Astrocyte (in vitro differentiated cells and primary cell): ENCODE results near the gene DCUN1D2. TPM values are rescaled to one million over a fixed set of nuclear protein-coding genes. Genes with fewer than 3 reads are reported as not detected.

Experiments used
- DNase-seq: peaks from one replicate; pipeline ENCODE4 v3.0.0-alpha.2; 2010; ENCODE audit warnings: low read depth
- FAIRE-seq: peaks from 2 replicates; lab custom pipeline; 2011; peaks lifted over from hg19 to GRCh38; lab: Jason Lieb, UNC
- H2AFZ ChIP-seq: 2 replicates; pipeline ENCODE4 v1.6.0; 2012; ENCODE audit warnings: low read depth, low read length, inconsistent platforms
- H3K27ac ChIP-seq: 2 replicates; pipeline ENCODE4 v1.5.1; 2011; ENCODE audit warnings: low read depth, low read length, inconsistent platforms
- H3K27me3 ChIP-seq: 2 replicates; pipeline ENCODE4 v1.6.0; 2011; ENCODE audit warnings: low read length, inconsistent platforms; ENCODE audit not compliant: insufficient read depth
- H3K36me3 ChIP-seq: 2 replicates; pipeline ENCODE4 v1.5.1; 2011; ENCODE audit warnings: low read length, inconsistent platforms; ENCODE audit not compliant: insufficient read depth
- H3K4me1 ChIP-seq: 2 replicates; pipeline ENCODE4 v1.5.1; 2011; ENCODE audit warnings: low read length, inconsistent platforms; ENCODE audit not compliant: insufficient read depth
- H3K4me2 ChIP-seq: 2 replicates; pipeline ENCODE4 v1.6.0; 2012; ENCODE audit warnings: low read length, inconsistent platforms
- H3K4me3 ChIP-seq: 2 replicates; pipeline ENCODE4 v1.5.1; 2011; ENCODE audit warnings: low read depth, mild to moderate bottlenecking, low read length, inconsistent platforms; ENCODE audit not compliant: insufficient read depth
- H3K79me2 ChIP-seq: 2 replicates; pipeline ENCODE4 v1.6.0; 2012; ENCODE audit warnings: mild to moderate bottlenecking, low read length, inconsistent platforms; ENCODE audit not compliant: insufficient read depth
- H3K9ac ChIP-seq: 2 replicates; pipeline ENCODE4 v1.6.0; 2012; ENCODE audit warnings: mild to moderate bottlenecking, low read length, inconsistent platforms
- H3K9me3 ChIP-seq: 2 replicates; pipeline ENCODE4 v1.5.1; 2012; ENCODE audit warnings: low read depth, mild to moderate bottlenecking, low read length, inconsistent platforms; ENCODE audit not compliant: insufficient read depth
- H4K20me1 ChIP-seq: 2 replicates; pipeline ENCODE4 v1.6.0; 2012; ENCODE audit warnings: low read length, inconsistent platforms; ENCODE audit not compliant: insufficient read depth
- H3K27ac Mint-ChIP-seq: one replicate; pipeline ENCODE4 v1.8.0; 2021; ENCODE audit warnings: mild to moderate bottlenecking, mixed read lengths; ENCODE audit not compliant: unreplicated experiment
- H3K27me3 Mint-ChIP-seq: one replicate; pipeline ENCODE4 v1.8.0; 2021; ENCODE audit warnings: low read depth, mixed read lengths; ENCODE audit not compliant: unreplicated experiment
- H3K36me3 Mint-ChIP-seq: one replicate; pipeline ENCODE4 v1.8.0; 2021; ENCODE audit warnings: low read depth, mixed read lengths; ENCODE audit not compliant: unreplicated experiment
- H3K4me1 Mint-ChIP-seq: one replicate; pipeline ENCODE4 v1.8.0; 2021; ENCODE audit warnings: low read depth, mixed read lengths; ENCODE audit not compliant: unreplicated experiment
- H3K4me3 Mint-ChIP-seq: one replicate; pipeline ENCODE4 v1.8.0; 2021; ENCODE audit warnings: mild to moderate bottlenecking, moderate library complexity, mixed read lengths; ENCODE audit not compliant: unreplicated experiment
- H3K9me3 Mint-ChIP-seq: one replicate; pipeline ENCODE4 v1.8.0; 2021; ENCODE audit warnings: mild to moderate bottlenecking, mixed read lengths; ENCODE audit not compliant: unreplicated experiment
- EZH2 ChIP-seq: IDR thresholded peaks from 2 replicates; pipeline ENCODE4 v1.6.1; 2012; ENCODE audit warnings: mild to moderate bottlenecking, low read length, inconsistent platforms; ENCODE audit not compliant: insufficient read depth
- total RNA-seq: library from RNA; stranded (reverse); gene quantifications from 2 replicates; pipeline ENCODE4 v1.2.1, GENCODE V29; 2021
- TF ChIP-seq, protein P1 (sequence below): IDR thresholded peaks from 2 replicates; pipeline ENCODE4 v1.5.1; 2011; ENCODE audit warnings: low read depth, mild to moderate bottlenecking, inconsistent platforms, low read length, moderate library complexity; ENCODE audit not compliant: insufficient read depth

DCUN1D2 gene
- total RNA-seq, 1 donor from 2014 or later, result 16.3 TPM

- Histone ChIP-seq H3K9ac (peak overlapping the region; percentile 80), H3K27ac (peak overlapping the region; percentile 98), H4K20me1 (no peaks in the 10 kb centered on the region), H3K4me1 (peaks cover 29% of the 10 kb centered on the region), H3K4me2 (peak overlapping the region; percentile 83), H3K27me3 (peaks cover 3% of the 10 kb centered on the region), H3K9me3 (no peaks in the 10 kb centered on the region), H3K79me2 (no peaks in the 10 kb centered on the region), H2AFZ (peak overlapping the region; percentile 14), H3K4me3 (peak overlapping the region; percentile 47), H3K36me3 (no peaks in the 10 kb centered on the region)
- Mint-ChIP-seq H3K4me3 (no peak overlapping the region), H3K36me3 (no peaks in the 10 kb centered on the region), H3K9me3 (peaks cover 2% of the 10 kb centered on the region), H3K27me3 (peaks cover 24% of the 10 kb centered on the region), H3K27ac (peak overlapping the region; percentile 93), H3K4me1 (peaks cover 14% of the 10 kb centered on the region)
- no peak for TF ChIP-seq EZH2
- TF ChIP-seq, protein P1, sequence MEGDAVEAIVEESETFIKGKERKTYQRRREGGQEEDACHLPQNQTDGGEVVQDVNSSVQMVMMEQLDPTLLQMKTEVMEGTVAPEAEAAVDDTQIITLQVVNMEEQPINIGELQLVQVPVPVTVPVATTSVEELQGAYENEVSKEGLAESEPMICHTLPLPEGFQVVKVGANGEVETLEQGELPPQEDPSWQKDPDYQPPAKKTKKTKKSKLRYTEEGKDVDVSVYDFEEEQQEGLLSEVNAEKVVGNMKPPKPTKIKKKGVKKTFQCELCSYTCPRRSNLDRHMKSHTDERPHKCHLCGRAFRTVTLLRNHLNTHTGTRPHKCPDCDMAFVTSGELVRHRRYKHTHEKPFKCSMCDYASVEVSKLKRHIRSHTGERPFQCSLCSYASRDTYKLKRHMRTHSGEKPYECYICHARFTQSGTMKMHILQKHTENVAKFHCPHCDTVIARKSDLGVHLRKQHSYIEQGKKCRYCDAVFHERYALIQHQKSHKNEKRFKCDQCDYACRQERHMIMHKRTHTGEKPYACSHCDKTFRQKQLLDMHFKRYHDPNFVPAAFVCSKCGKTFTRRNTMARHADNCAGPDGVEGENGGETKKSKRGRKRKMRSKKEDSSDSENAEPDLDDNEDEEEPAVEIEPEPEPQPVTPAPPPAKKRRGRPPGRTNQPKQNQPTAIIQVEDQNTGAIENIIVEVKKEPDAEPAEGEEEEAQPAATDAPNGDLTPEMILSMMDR, result no peak
- FAIRE-seq (peak; percentile 99), DNase-seq (peak; percentile 97)
Measured at GRCh38 chr13:113411216-113412023, 79.1 kb downstream of the DCUN1D2 start.

- no peaks in the 10 kb centered on the region for H3K9me3 ChIP-seq
- peak overlapping the region; percentile 93 for H3K27ac Mint-ChIP-seq
- H3K36me3 Mint-ChIP-seq, result no peaks in the 10 kb centered on the region
- no peak for TF ChIP-seq EZH2
- TF ChIP-seq, protein P1, result no peak
- H3K27me3 ChIP-seq, result no peaks in the 10 kb centered on the region
- peaks cover 14% of the 10 kb centered on the region for H3K4me1 Mint-ChIP-seq
- peak; percentile 37 for FAIRE-seq
- H3K79me2 ChIP-seq, result no peaks in the 10 kb centered on the region
- H3K4me3 Mint-ChIP-seq, result no peak overlapping the region
- no peaks in the 10 kb centered on the region for H3K36me3 ChIP-seq
- peaks cover 2% of the 10 kb centered on the region for H3K9me3 Mint-ChIP-seq
- peak; percentile 83 for DNase-seq
- no peaks in the 10 kb centered on the region for H4K20me1 ChIP-seq
- peaks cover 26% of the 10 kb centered on the region for H3K27me3 Mint-ChIP-seq
- H2AFZ ChIP-seq, result peak overlapping the region; percentile 14
- peak overlapping the region; percentile 98 for H3K27ac ChIP-seq
- H3K4me3 ChIP-seq, result peak overlapping the region; percentile 47
- peaks cover 31% of the 10 kb centered on the region for H3K4me1 ChIP-seq
- H3K4me2 ChIP-seq, result peak overlapping the region; percentile 83
- H3K9ac ChIP-seq, result peak overlapping the region; percentile 80
Measured at GRCh38 chr13:113410472-113411201, 79.9 kb downstream of the DCUN1D2 start.
